GM19455 (cell line): Measurements from ENCODE around the gene GHRL.

Experiments
- ATAC-seq: cut with Tn5 transposase; IDR thresholded peaks from one replicate; pipeline ENCODE4 v1.9.1; 2021; ENCODE audit not compliant: unreplicated experiment

The GHRL gene

GRCh38 chr3:10248184-10248983, 44.4 kb downstream of the GHRL start, which contains the start of gene TATDN2:
Gene TATDN2, plus strand, starts transcription at chr3:10248459. Its CDS starts 742 bp downstream, at chr3:10249201.
- peak; percentile 93 for ATAC-seq

- no peak for ATAC-seq
These were observed 45.0 kb downstream of the GHRL start for GRCh38 chr3:10247679-10248183.

- ATAC-seq, result no peak
These were observed 47.5 kb downstream of the GHRL start for GRCh38 chr3:10245081-10245712.

GRCh38 chr3:10244009-10244408, 48.7 kb downstream of the GHRL start:
- ATAC-seq, result no peak

- no peak for ATAC-seq
These were observed 50.3 kb downstream of the GHRL start for GRCh38 chr3:10242182-10243065.

- no peak for ATAC-seq
These were observed 51.9 kb downstream of the GHRL start for GRCh38 chr3:10240799-10241198.

GRCh38 chr3:10238345-10239183, 54.2 kb downstream of the GHRL start:
- no peak for ATAC-seq
